GM19025 (cell line): ENCODE measurements around the gene MINDY4.
"Not testable (repeated sequence)": the region's sequence is repeated elsewhere in the genome, so short reads cannot be mapped to it uniquely, and the experiment has no call there.

ENCODE experiments used
- ATAC-seq: cut with Tn5 transposase; IDR thresholded peaks from one replicate; pipeline ENCODE4 v1.9.1; 2021; ENCODE audit warnings: mild to moderate bottlenecking, low read depth, moderate library complexity; ENCODE audit not compliant: unreplicated experiment

MINDY4 gene

GRCh38 chr7:30826181-30826580 lies 55.0 kb downstream of the MINDY4 start:
- no peak for ATAC-seq

- ATAC-seq, result no peak
Observed at GRCh38 chr7:30828591-30828990, 57.4 kb downstream of the MINDY4 start.

GRCh38 chr7:30829471-30829870 lies 58.3 kb downstream of the MINDY4 start:
- no peak for ATAC-seq

- no peak for ATAC-seq
Observed at GRCh38 chr7:30831227-30831626, 60.0 kb downstream of the MINDY4 start.

GRCh38 chr7:30831936-30832335 lies 60.7 kb downstream of the MINDY4 start:
- ATAC-seq, result no peak

GRCh38 chr7:30834017-30834674 lies 62.9 kb downstream of the MINDY4 start:
- ATAC-seq, result not testable (repeated sequence)

- ATAC-seq, result no peak
Observed at GRCh38 chr7:30835396-30835915, 64.2 kb downstream of the MINDY4 start.

- ATAC-seq, result no peak
Observed at GRCh38 chr7:30836991-30837390, 65.8 kb downstream of the MINDY4 start.

GRCh38 chr7:30837581-30837980 lies 66.4 kb downstream of the MINDY4 start:
- no peak for ATAC-seq

- no peak for ATAC-seq
Observed at GRCh38 chr7:30838008-30838407, 66.8 kb downstream of the MINDY4 start.

- no peak for ATAC-seq
Observed at GRCh38 chr7:30840141-30841024, 69.2 kb downstream of the MINDY4 start.

GRCh38 chr7:30841025-30841735 lies 70.0 kb downstream of the MINDY4 start:
- no peak for ATAC-seq

GRCh38 chr7:30841801-30842541 lies 70.8 kb downstream of the MINDY4 start:
- ATAC-seq, result no peak

- ATAC-seq, result no peak
Observed at GRCh38 chr7:30842542-30843451, 71.6 kb downstream of the MINDY4 start.

- no peak for ATAC-seq
Observed at GRCh38 chr7:30843741-30844482, 72.7 kb downstream of the MINDY4 start.

GRCh38 chr7:30844483-30844874 lies 73.3 kb downstream of the MINDY4 start:
- ATAC-seq, result no peak

- ATAC-seq, result no peak
Observed at GRCh38 chr7:30844916-30845315, 73.7 kb downstream of the MINDY4 start.

- no peak for ATAC-seq
Observed at GRCh38 chr7:30845426-30846135, 74.4 kb downstream of the MINDY4 start.
